Right lobe of liver (tissue), 6 donors: ENCODE results near the gene NRXN3. TPM values are rescaled to one million over a fixed set of nuclear protein-coding genes. Genes with fewer than 3 reads are reported as not detected.

Experiments
- ATAC-seq, 4 donors: fragments of 200-7000 bp; cut with Tn5 transposase; one replicate each; pipeline ENCODE4 v1.9.1; 2020; ENCODE audit warnings: mild to moderate bottlenecking in 4 of 4, moderate library complexity in 4 of 4
- DNase-seq, 3 donors: peaks; one replicate each; pipeline ENCODE4 v3.0.0-alpha.2; 2020
- H3K27ac ChIP-seq, 3 donors: fragments of 200-600 bp; one replicate each; pipeline ENCODE4 v1.8.0; 2022
- H3K27me3 ChIP-seq, 2 donors: fragments of 200-600 bp; one replicate each; pipeline ENCODE4 v1.8.0; 2022
- H3K36me3 ChIP-seq, 4 donors: fragments of 200-600 bp; sonication (generic) in 1 of 4; one replicate each; pipeline versions ENCODE4 v1.5.1 to v1.8.0; 2017 to 2022; ENCODE audit warnings: control low read depth in 1 of 4
- H3K4me1 ChIP-seq, 4 donors: fragments of 200-600 bp; sonication (generic) in 1 of 4; one replicate each; pipeline versions ENCODE4 v1.5.1 to v1.8.0; 2017 to 2022; ENCODE audit warnings: control low read depth in 1 of 4
- H3K4me3 ChIP-seq, 3 donors: fragments of 200-600 bp; one replicate each; pipeline ENCODE4 v1.8.0; 2022
- H3K9me3 ChIP-seq, 4 donors: fragments of 200-600 bp; sonication (generic) in 1 of 4; one replicate each; pipeline versions ENCODE4 v1.5.1 to v1.8.0; 2017 to 2022; ENCODE audit warnings: control low read depth in 1 of 4
- POLR2A ChIP-seq: fragments of 450-650 bp; IDR thresholded peaks from one replicate; pipeline ENCODE4 v1.6.1; 2017; ENCODE audit warnings: antibody characterized with exemption, mild to moderate bottlenecking
- WGBS: methylation state at CpG from one replicate; pipeline ENCODE4 v1.1.6; 2018; ENCODE audit warnings: low coverage, low lambda C conversion rate; ENCODE audit not compliant: insufficient coverage; ENCODE audit errors: missing lambda C conversion rate; 5-methylcytosine and 5-hydroxymethylcytosine counted together
- intact Hi-C, 2 donors: fragments of 100-400 bp; cut with DNase I; formaldehyde crosslinking; loops; one replicate each; pipeline versions ENCODE4 v1.11.2 to v1.14.1; 2022
- total RNA-seq, 6 experiments: library from RNA; depleted of rRNA in 2 of 6; stranded (reverse); fragments of >200 nt in 2 of 6; fragmentation: NEBNext Ultra II Directional in 3 of 6; extraction: Animal tissue kit (Norgen Biotek cat#: 25700) in 3 of 6; gene quantifications; one replicate each; pipeline versions ENCODE4 v1.1.0 to v1.2.4, GENCODE V29; 2016 to 2023
- TF ChIP-seq, protein P1 (sequence below), 4 donors: fragments of 200-600 bp in 3 of 4; fragments of 450-650 bp in 1 of 4; IDR thresholded peaks; one replicate each; pipeline versions ENCODE4 v1.5.1 to v1.8.0; 2016 to 2022; ENCODE audit warnings: antibody characterized with exemption in 4 of 4, mild to moderate bottlenecking in 2 of 4
- donor health status: DM: no; HTN: yes; CAD: no.
- donor health status: DM: no; HTN: no; CAD: no.
- donor health status: DM: no; HTN: no; CAD: no.
- donor health status: DM: no; HTN: yes; CAD: no.
- donor health status: DM: no; HTN: yes; CAD: no.

Gene NRXN3
- total RNA-seq, 6 experiments from 2014 or later = 0.06 to 0.51 (median 0.23) TPM; not detected in 1

- H3K27me3 ChIP-seq = peaks cover 0 to 3% of the 10 kb centered on the region in 2 donors
- DNase-seq (no peak), ATAC-seq (peak in 1 of 4 donors; percentile 38)
- H3K9me3 ChIP-seq = no peaks in the 10 kb centered on the region
- intact Hi-C loops = no loop called here
- TF ChIP-seq, protein P1, sequence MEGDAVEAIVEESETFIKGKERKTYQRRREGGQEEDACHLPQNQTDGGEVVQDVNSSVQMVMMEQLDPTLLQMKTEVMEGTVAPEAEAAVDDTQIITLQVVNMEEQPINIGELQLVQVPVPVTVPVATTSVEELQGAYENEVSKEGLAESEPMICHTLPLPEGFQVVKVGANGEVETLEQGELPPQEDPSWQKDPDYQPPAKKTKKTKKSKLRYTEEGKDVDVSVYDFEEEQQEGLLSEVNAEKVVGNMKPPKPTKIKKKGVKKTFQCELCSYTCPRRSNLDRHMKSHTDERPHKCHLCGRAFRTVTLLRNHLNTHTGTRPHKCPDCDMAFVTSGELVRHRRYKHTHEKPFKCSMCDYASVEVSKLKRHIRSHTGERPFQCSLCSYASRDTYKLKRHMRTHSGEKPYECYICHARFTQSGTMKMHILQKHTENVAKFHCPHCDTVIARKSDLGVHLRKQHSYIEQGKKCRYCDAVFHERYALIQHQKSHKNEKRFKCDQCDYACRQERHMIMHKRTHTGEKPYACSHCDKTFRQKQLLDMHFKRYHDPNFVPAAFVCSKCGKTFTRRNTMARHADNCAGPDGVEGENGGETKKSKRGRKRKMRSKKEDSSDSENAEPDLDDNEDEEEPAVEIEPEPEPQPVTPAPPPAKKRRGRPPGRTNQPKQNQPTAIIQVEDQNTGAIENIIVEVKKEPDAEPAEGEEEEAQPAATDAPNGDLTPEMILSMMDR (IDR thresholded peaks at IDR 0.05) = peak; percentile 15 to 51 (median 39)
- no peak for TF ChIP-seq POLR2A
- WGBS = 43% methylated on average over 8 of the region's 8 CpGs
- no peak overlapping the region for H3K4me3 ChIP-seq
- H3K27ac ChIP-seq = no peak overlapping the region
- no peaks in the 10 kb centered on the region for H3K4me1 ChIP-seq
- H3K36me3 ChIP-seq = no peaks in the 10 kb centered on the region
Measured at GRCh38 chr14:79011091-79011919, 841.1 kb downstream of the NRXN3 start.

DNA sequence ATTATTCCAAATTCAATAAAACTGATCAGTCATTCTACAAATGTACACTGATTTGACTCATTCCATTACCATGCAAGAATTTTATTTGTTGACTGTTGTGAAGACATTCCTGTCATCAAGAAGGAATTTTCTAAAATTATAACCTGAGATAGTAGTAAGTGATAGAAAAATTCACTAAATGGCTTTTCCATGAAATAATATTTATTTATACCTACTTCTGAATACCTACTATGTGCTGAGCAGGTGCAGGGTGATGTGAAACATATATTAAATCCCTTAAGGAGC, 841.7 kb downstream of the NRXN3 start:
- DNase-seq = no peak
- Histone ChIP-seq H3K4me3 (no peak overlapping the region), H3K27me3 (no peaks in the 10 kb centered on the region), H3K4me1 (no peaks in the 10 kb centered on the region), H3K9me3 (no peaks in the 10 kb centered on the region), H3K27ac (no peak overlapping the region), H3K36me3 (no peaks in the 10 kb centered on the region)
- no peak for ATAC-seq
- TF ChIP-seq, protein P1 (IDR thresholded peaks at IDR 0.05) = no peak
- no peak for TF ChIP-seq POLR2A
- intact Hi-C loops = no loop called here

DNA sequence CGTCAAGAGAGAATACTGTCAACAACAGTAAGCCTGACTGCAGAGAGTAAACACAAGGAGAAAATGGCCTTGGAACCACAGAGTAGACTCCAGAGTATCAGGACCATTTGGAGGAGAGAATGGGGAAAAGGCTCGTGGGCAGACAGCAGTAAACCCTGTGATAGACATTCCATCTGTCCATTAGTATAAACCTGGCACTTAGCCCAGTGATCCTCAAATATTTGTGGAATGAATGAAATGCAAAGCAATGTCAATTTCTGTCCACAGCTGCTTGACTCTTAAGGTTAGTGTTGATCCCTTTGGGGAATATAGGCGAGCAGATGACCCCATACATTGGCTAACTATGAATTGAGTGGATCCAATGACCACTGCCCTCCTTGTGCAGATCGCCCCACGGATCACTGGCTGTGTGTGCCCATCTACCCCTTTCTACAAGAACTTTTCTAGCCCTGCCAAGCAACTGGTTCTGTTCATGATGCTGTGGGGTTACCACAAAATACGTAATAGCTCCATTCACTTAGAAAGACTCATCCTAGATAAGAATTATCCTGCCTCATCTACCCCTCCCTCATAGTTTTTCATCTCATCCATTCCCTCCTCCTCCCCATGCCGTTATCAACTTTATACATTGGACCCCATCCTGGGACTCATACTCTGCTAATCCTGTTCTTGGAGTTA, 846.8 kb downstream of the NRXN3 start:
- no peaks in the 10 kb centered on the region for H3K27me3 ChIP-seq
- 29% methylated on average over 7 of the region's 7 CpGs for WGBS
- no peak for TF ChIP-seq POLR2A
- TF ChIP-seq, protein P1 (IDR thresholded peaks at IDR 0.05) = no peak
- H3K4me1 ChIP-seq = no peaks in the 10 kb centered on the region
- intact Hi-C loops = no loop called here
- no peaks in the 10 kb centered on the region for H3K36me3 ChIP-seq
- no peak for DNase-seq
- no peak overlapping the region for H3K27ac ChIP-seq
- H3K9me3 ChIP-seq = no peaks in the 10 kb centered on the region
- H3K4me3 ChIP-seq = no peak overlapping the region
- ATAC-seq = peak in 1 of 4 donors; percentile 19

DNA sequence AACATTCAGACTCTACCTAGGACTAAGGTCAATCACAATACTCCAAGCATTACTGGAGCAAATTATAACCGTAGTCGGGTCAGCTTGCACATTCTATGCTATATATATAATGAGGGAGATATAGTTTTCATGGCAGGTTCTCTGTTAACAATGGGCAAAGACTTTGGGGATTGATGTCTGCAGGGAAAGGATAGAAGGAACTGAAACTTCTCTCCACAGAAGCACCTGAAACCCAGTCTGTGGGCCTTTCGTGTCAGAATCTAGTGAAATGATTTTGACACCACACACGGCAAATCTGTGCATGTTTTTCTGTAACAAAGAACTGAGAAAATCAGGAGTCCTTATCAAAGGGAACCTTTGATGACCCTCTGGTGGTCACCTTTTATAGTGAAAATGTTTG, 847.4 kb downstream of the NRXN3 start:
- Histone ChIP-seq H3K36me3 (no peaks in the 10 kb centered on the region), H3K4me1 (no peaks in the 10 kb centered on the region), H3K9me3 (no peaks in the 10 kb centered on the region), H3K27ac (no peak overlapping the region), H3K27me3 (no peaks in the 10 kb centered on the region), H3K4me3 (no peak overlapping the region)
- TF ChIP-seq, protein P1 (IDR thresholded peaks at IDR 0.05) = no peak
- TF ChIP-seq POLR2A = no peak
- WGBS = 79% methylated on average over 4 of the region's 4 CpGs
- ATAC-seq (no peak), DNase-seq (no peak)
- intact Hi-C loops = no loop called here
